ENCODE measurements around the gene ABLIM2. TPM values are rescaled to one million over a fixed set of nuclear protein-coding genes. Genes with fewer than 3 reads are reported as not detected.

ABLIM2 gene
- total and polyA plus RNA-seq, 10 of the 15 experiments (the other 5 are each of a cell fraction or from before 2014, with no cell fraction given), result 0.03 to 0.15 (median 0.05) TPM; not detected in 7

DNA sequence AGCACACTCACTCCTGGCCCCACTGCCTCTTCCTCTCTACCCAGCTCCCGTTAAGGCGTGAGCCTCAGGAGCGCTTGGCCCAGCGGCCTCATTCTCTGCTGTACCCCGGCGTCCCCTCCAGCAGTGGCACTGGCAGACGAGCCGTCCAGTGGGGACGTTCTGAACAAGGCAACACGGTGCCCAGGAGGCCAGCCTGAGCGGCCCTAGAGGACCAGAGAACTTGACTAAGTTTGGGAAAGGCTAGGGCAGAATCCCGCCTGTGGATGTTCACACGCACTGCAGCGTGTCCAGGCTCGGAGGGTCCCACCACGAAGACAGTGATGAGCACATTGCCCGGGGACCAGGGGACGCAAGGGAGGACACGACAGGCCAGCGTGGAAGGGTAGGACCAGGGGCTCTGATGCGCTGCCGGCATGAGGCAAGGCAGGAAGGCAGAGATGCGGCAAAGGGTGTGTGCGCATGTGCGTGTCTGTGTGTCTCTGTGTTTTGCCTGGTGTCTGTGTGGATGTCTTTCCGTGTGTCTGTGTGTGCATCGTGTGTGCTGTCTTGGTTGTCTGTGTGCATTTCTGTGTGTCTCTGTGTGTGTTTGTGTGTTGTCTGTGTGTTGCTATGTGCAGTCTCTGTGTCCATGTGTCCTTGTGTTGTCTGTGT, 89.4 kb downstream of the ABLIM2 start (continued):
- no peak for TF ChIP-seq CEBPZ (IDR thresholded peaks at IDR 0.05; ENCODE audit: low read depth, low read length)
- TF ChIP-seq PRDM15 (CRISPR knock-in tag; IDR thresholded peaks at IDR 0.05), result no peak
- no peak for TF ChIP-seq NR2C2 (IDR thresholded peaks at IDR 0.05; ENCODE audit: borderline replicate concordance, control insufficient read depth, insufficient read length, low read depth)
- no peak for TF ChIP-seq PML (IDR thresholded peaks at IDR 0.05; ENCODE audit: low read length)
- TF ChIP-seq FOS (IDR thresholded peaks at IDR 0.05; ENCODE audit: borderline replicate concordance, extremely low read depth, insufficient read length), result no peak
- no peak for TF ChIP-seq NKRF (conservative IDR thresholded peaks at IDR 0.05)
- no peak for TF ChIP-seq ZNF274 (IDR thresholded peaks at IDR 0.05; ENCODE audit: insufficient read depth, insufficient read length)
- no peak for TF ChIP-seq POLR2AphosphoS2 (IDR thresholded peaks at IDR 0.05; ENCODE audit: low read depth, low read length)
- TF ChIP-seq, protein P1, sequence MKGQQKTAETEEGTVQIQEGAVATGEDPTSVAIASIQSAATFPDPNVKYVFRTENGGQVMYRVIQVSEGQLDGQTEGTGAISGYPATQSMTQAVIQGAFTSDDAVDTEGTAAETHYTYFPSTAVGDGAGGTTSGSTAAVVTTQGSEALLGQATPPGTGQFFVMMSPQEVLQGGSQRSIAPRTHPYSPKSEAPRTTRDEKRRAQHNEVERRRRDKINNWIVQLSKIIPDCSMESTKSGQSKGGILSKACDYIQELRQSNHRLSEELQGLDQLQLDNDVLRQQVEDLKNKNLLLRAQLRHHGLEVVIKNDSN (IDR thresholded peaks at IDR 0.05; ENCODE audit: borderline replicate concordance, extremely low read length, insufficient read depth, low read depth, low read length), result no peak
